ENCODE measurements around the gene KRT72.

Gene KRT72

GRCh38 chr12:52630008-52630500, 28.8 kb upstream of the KRT72 start:
- Histone ChIP-seq H3K4me3 (ENCODE audit: control insufficient read depth in 1 of 7, extremely low read depth in 1 of 7, insufficient read depth in 4 of 7, low read depth in 2 of 7, low read length in 6 of 7) (peak overlapping the region in 1 of 7 experiments; percentile 20), H3K9me3 (ENCODE audit: control extremely low read depth in 1 of 5, control insufficient read depth in 4 of 5, insufficient read depth in 2 of 5, low read depth in 1 of 5, low read length in 4 of 5) (no peaks in the 10 kb centered on the region), H3K36me3 (ENCODE audit: control insufficient read depth in 4 of 4, insufficient read depth in 4 of 4, low read length in 3 of 4) (no peaks in the 10 kb centered on the region), H3K4me1 (ENCODE audit: control extremely low read depth in 1 of 4, control insufficient read depth in 4 of 4, insufficient read depth in 4 of 4, low read length in 3 of 4) (peaks cover 15 to 60% (median 56%) of the 10 kb centered on the region in 4 experiments), H3K27ac (ENCODE audit: insufficient read depth in 1 of 2, low read depth in 1 of 2, low read length in 2 of 2, poor library complexity in 1 of 2, severe bottlenecking in 2 of 2) (no peak overlapping the region), H3K27me3 (replicated peaks in 2 of 5; ENCODE audit: control insufficient read depth in 4 of 5, insufficient read depth in 5 of 5, low read length in 4 of 5) (no peaks in the 10 kb centered on the region)
- 86% methylated on average over 5 of the region's 7 CpGs for WGBS (ENCODE audit: insufficient coverage)
- DNase-seq: no peak
- ChIA-PET POLR2A (no interaction called here), CTCF (interaction anchor here (1.9 kb wide), 1 partner anchor 13 kb away, joined by 6 read pairs; no protein-coding TSS in a partner anchor)

GRCh38 chr12:52629281-52630007, 28.2 kb upstream of the KRT72 start:
- POLR2A ChIA-PET: no interaction called here

GRCh38 chr12:52628841-52629240, 27.6 kb upstream of the KRT72 start:
- H3K27ac ChIP-seq (ENCODE audit: insufficient read depth in 1 of 2, low read depth in 1 of 2, low read length in 2 of 2, poor library complexity in 1 of 2, severe bottlenecking in 2 of 2): no peak overlapping the region
- H3K9me3 ChIP-seq (ENCODE audit: control extremely low read depth in 1 of 5, control insufficient read depth in 4 of 5, insufficient read depth in 2 of 5, low read depth in 1 of 5, low read length in 4 of 5): no peaks in the 10 kb centered on the region
- H3K27me3 ChIP-seq (replicated peaks in 2 of 5; ENCODE audit: control insufficient read depth in 4 of 5, insufficient read depth in 5 of 5, low read length in 4 of 5): no peaks in the 10 kb centered on the region
- ChIA-PET POLR2A (no interaction called here), CTCF (interaction anchor here (0.9 to 1.3 kb wide), 2 partner anchors 13 to 15 kb away, joined by 3 to 4 read pairs; no protein-coding TSS in a partner anchor)
- WGBS (ENCODE audit: insufficient coverage): 100% methylated on average over 2 of the region's 2 CpGs
- no peak overlapping the region for H3K4me3 ChIP-seq (ENCODE audit: control insufficient read depth in 1 of 7, extremely low read depth in 1 of 7, insufficient read depth in 4 of 7, low read depth in 2 of 7, low read length in 6 of 7)
- H3K36me3 ChIP-seq (ENCODE audit: control insufficient read depth in 4 of 4, insufficient read depth in 4 of 4, low read length in 3 of 4): no peaks in the 10 kb centered on the region
- H3K4me1 ChIP-seq (ENCODE audit: control extremely low read depth in 1 of 4, control insufficient read depth in 4 of 4, insufficient read depth in 4 of 4, low read length in 3 of 4): peaks cover 15 to 51% (median 50%) of the 10 kb centered on the region in 4 experiments
- no peak for DNase-seq

More at GRCh38 chr12:52629281-52630007, 28.2 kb upstream of the KRT72 start:
- 65% methylated on average over 9 of the region's 12 CpGs for WGBS (ENCODE audit: insufficient coverage)
- CTCF ChIA-PET: interaction anchor here (0.9 to 1.3 kb wide), 2 partner anchors 13 to 16 kb away, joined by 3 to 4 read pairs; no protein-coding TSS in a partner anchor
- H3K27ac ChIP-seq (ENCODE audit: insufficient read depth in 1 of 2, low read depth in 1 of 2, low read length in 2 of 2, poor library complexity in 1 of 2, severe bottlenecking in 2 of 2): no peak overlapping the region
- no peaks in the 10 kb centered on the region for H3K9me3 ChIP-seq (ENCODE audit: control extremely low read depth in 1 of 5, control insufficient read depth in 4 of 5, insufficient read depth in 2 of 5, low read depth in 1 of 5, low read length in 4 of 5)
- H3K27me3 ChIP-seq (replicated peaks in 2 of 5; ENCODE audit: control insufficient read depth in 4 of 5, insufficient read depth in 5 of 5, low read length in 4 of 5): no peaks in the 10 kb centered on the region
- no peaks in the 10 kb centered on the region for H3K36me3 ChIP-seq (ENCODE audit: control insufficient read depth in 4 of 4, insufficient read depth in 4 of 4, low read length in 3 of 4)
- H3K4me1 ChIP-seq (ENCODE audit: control extremely low read depth in 1 of 4, control insufficient read depth in 4 of 4, insufficient read depth in 4 of 4, low read length in 3 of 4): peaks cover 15 to 57% (median 56%) of the 10 kb centered on the region in 4 experiments
- H3K4me3 ChIP-seq (ENCODE audit: control insufficient read depth in 1 of 7, extremely low read depth in 1 of 7, insufficient read depth in 4 of 7, low read depth in 2 of 7, low read length in 6 of 7): no peak overlapping the region
- peak in 1 of 3 donors; percentile 24 for DNase-seq

- WGBS (ENCODE audit: insufficient coverage): 82% methylated on average over 2 of the region's 4 CpGs
- Histone ChIP-seq H3K27me3 (replicated peaks in 2 of 5; ENCODE audit: control insufficient read depth in 4 of 5, insufficient read depth in 5 of 5, low read length in 4 of 5) (no peaks in the 10 kb centered on the region), H3K27ac (ENCODE audit: insufficient read depth in 1 of 2, low read depth in 1 of 2, low read length in 2 of 2, poor library complexity in 1 of 2, severe bottlenecking in 2 of 2) (no peak overlapping the region), H3K4me3 (ENCODE audit: control insufficient read depth in 1 of 7, extremely low read depth in 1 of 7, insufficient read depth in 4 of 7, low read depth in 2 of 7, low read length in 6 of 7) (no peak overlapping the region), H3K9me3 (ENCODE audit: control extremely low read depth in 1 of 5, control insufficient read depth in 4 of 5, insufficient read depth in 2 of 5, low read depth in 1 of 5, low read length in 4 of 5) (peaks cover 0 to 2% (median 0%) of the 10 kb centered on the region in 5 experiments), H3K4me1 (ENCODE audit: control extremely low read depth in 1 of 4, control insufficient read depth in 4 of 4, insufficient read depth in 4 of 4, low read length in 3 of 4) (peaks cover 15 to 44% (median 43%) of the 10 kb centered on the region in 4 experiments), H3K36me3 (ENCODE audit: control insufficient read depth in 4 of 4, insufficient read depth in 4 of 4, low read length in 3 of 4) (no peaks in the 10 kb centered on the region)
- CTCF ChIA-PET: interaction anchor here (1.3 kb wide), 1 partner anchor 14 kb away, joined by 4 read pairs; no protein-coding TSS in a partner anchor
- POLR2A ChIA-PET: no interaction called here
- no peak for DNase-seq
Measured at GRCh38 chr12:52628111-52628507, 26.8 kb upstream of the KRT72 start.

GRCh38 chr12:52627395-52628110, 26.3 kb upstream of the KRT72 start:
- no peak for DNase-seq
- Histone ChIP-seq H3K9me3 (ENCODE audit: control extremely low read depth in 1 of 5, control insufficient read depth in 4 of 5, insufficient read depth in 2 of 5, low read depth in 1 of 5, low read length in 4 of 5) (peaks cover 0 to 2% (median 0%) of the 10 kb centered on the region in 5 experiments), H3K4me3 (ENCODE audit: control insufficient read depth in 1 of 7, extremely low read depth in 1 of 7, insufficient read depth in 4 of 7, low read depth in 2 of 7, low read length in 6 of 7) (no peak overlapping the region), H3K27ac (ENCODE audit: insufficient read depth in 1 of 2, low read depth in 1 of 2, low read length in 2 of 2, poor library complexity in 1 of 2, severe bottlenecking in 2 of 2) (no peak overlapping the region), H3K36me3 (ENCODE audit: control insufficient read depth in 4 of 4, insufficient read depth in 4 of 4, low read length in 3 of 4) (no peaks in the 10 kb centered on the region), H3K4me1 (ENCODE audit: control extremely low read depth in 1 of 4, control insufficient read depth in 4 of 4, insufficient read depth in 4 of 4, low read length in 3 of 4) (peaks cover 14 to 38% (median 37%) of the 10 kb centered on the region in 4 experiments), H3K27me3 (replicated peaks in 2 of 5; ENCODE audit: control insufficient read depth in 4 of 5, insufficient read depth in 5 of 5, low read length in 4 of 5) (no peaks in the 10 kb centered on the region)
- CTCF ChIA-PET: no interaction called here
- POLR2A ChIA-PET: no interaction called here
- 100% methylated on average over 1 of the region's 2 CpGs for WGBS (ENCODE audit: insufficient coverage)

GRCh38 chr12:52622349-52622748, 21.1 kb upstream of the KRT72 start:
- 100% methylated on average over 2 of the region's 5 CpGs for WGBS (ENCODE audit: insufficient coverage)
- POLR2A ChIA-PET: no interaction called here
- CTCF ChIA-PET: no interaction called here

More at GRCh38 chr12:52622349-52622748, 21.1 kb upstream of the KRT72 start:
- no peak overlapping the region for H3K27ac ChIP-seq (ENCODE audit: insufficient read depth in 1 of 2, low read depth in 1 of 2, low read length in 2 of 2, poor library complexity in 1 of 2, severe bottlenecking in 2 of 2)
- no peaks in the 10 kb centered on the region for H3K27me3 ChIP-seq (replicated peaks in 2 of 5; ENCODE audit: control insufficient read depth in 4 of 5, insufficient read depth in 5 of 5, low read length in 4 of 5)
- no peak for DNase-seq
- no peak overlapping the region for H3K4me3 ChIP-seq (ENCODE audit: control insufficient read depth in 1 of 7, extremely low read depth in 1 of 7, insufficient read depth in 4 of 7, low read depth in 2 of 7, low read length in 6 of 7)
- peaks cover 0 to 2% (median 0%) of the 10 kb centered on the region in 5 experiments for H3K9me3 ChIP-seq (ENCODE audit: control extremely low read depth in 1 of 5, control insufficient read depth in 4 of 5, insufficient read depth in 2 of 5, low read depth in 1 of 5, low read length in 4 of 5)
- H3K36me3 ChIP-seq (ENCODE audit: control insufficient read depth in 4 of 4, insufficient read depth in 4 of 4, low read length in 3 of 4): no peaks in the 10 kb centered on the region
- no peaks in the 10 kb centered on the region for H3K4me1 ChIP-seq (ENCODE audit: control extremely low read depth in 1 of 4, control insufficient read depth in 4 of 4, insufficient read depth in 4 of 4, low read length in 3 of 4)

Measured in common myeloid progenitor, CD34-positive (primary cell).